ENCODE measurements around the gene SLC43A2.
"Not testable (repeated sequence)": the region's sequence is repeated elsewhere in the genome, so short reads cannot be mapped to it uniquely, and the experiment has no call there.

The SLC43A2 gene

DNA sequence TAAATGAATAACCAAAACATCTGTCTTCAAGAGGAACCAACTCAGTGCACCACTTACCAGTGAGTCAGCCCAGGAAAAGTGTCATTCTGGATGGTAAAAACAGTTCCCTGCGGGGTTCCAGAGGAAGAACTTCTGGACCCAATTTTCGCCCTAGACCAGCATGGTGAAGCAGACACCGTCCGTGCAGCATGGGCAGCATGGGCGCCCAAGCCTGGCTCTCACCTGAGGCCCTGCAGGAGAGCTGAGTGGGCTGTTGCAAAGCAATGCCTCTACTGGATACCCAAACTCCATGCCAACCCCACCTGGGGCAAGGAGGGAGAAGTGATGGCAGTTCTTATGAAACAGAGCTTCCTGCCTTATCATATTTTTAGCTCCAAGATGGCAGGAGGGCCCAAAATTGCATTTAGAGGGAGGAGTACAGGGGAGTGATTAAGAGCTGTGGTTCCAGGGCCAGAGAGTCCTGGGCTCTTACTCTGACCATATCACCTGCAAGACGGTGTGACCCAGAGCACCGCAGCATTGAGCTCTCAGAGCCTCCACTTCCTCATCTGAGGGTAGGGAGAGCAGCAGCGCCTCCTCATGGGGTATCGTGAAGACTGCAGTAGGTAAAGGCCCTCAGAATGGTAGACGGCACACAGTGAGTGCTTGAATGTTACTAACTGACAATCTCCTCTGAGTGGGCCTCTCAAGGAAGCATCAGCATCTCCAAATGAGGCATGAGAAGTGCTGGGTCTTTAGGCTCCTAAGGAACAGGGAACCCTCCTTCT, 95.6 kb downstream of the SLC43A2 start:
- DNase-seq: peak; percentile 68

DNA sequence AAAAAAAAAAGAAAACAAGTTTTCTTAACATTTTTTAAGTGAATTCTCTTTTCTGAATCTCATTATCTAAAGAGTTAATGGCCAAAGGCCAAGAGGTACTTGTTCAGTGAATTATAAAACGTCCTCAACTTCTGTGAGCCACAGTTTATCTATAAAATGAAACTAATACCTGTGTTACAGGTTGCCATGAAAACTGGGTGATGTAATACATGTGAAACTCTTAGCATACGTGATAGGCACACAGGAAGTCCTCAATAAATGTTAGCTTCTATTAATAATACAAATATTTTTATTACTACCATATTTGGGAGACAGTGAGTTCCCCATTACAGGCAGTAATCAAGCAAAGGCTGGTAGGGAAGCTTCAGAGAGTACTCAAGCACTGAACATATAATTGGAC, 98.8 kb downstream of the SLC43A2 start:
- DNase-seq: no peak

- not testable (repeated sequence) for DNase-seq
Measured at GRCh38 chr17:1526876-1527275, 101.8 kb downstream of the SLC43A2 start.

DNA sequence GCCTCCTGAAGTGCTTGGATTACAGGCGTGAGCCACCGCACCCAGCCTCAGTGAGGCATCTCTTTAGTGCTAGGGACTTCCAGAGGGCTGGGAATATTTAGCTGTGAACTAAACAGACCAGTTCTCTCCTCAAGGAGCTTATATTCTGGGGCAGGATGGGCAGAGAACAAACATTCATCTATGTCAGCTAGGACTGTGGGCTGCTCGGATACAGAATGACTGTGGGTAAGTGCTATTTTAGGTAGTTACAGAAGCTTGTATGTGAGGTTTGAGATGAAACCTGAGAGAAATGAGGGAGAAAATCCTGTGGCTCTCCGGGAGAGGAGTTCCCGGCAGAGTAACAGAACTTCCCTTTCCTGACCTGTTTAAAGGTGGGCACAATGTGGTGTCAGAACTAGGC, 106.0 kb downstream of the SLC43A2 start:
- no peak for DNase-seq

GRCh38 chr17:1521086-1521640, 107.5 kb downstream of the SLC43A2 start:
- no peak for DNase-seq

DNA sequence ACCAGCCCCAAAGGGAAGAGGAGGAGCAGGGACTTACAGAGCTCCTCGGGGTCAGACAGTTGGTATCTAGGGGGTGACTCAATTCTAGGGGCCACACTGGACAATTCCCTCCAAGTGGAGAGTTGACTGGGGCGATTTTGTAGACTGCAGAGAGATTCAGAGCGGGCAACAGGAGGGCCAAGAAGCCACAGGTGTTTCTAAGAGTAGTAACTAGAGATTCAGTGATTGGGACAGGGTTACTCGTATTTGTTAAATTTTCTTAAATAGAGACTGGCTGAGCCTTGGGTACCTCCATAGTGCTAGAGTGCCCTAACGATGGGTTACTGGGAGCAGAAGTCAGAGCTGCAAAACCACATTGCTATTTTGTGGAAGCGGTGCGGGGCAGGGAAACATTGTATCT, 109.0 kb downstream of the SLC43A2 start:
- DNase-seq: peak; percentile 29

Measured in MV-4-11 (cell line).